ENCODE results near the gene SYCN.
A peak's percentile ranks its signal among the peaks of the same experiment; 100 is the strongest.

Gene SYCN

GRCh38 chr19:39174558-39175544 is 29.2 kb downstream of the SYCN start:
- H3K4me1 ChIP-seq (ENCODE audit: control insufficient read depth in 2 of 2, insufficient read depth in 1 of 2, low read depth in 1 of 2, low read length in 2 of 2) = peaks cover 0 to 4% of the 10 kb centered on the region in 2 donors
- peak overlapping the region; percentile 19 for H2AK5ac ChIP-seq (ENCODE audit: low read depth, low read length)
- no peak overlapping the region for H3K4ac ChIP-seq (ENCODE audit: low read length)
- H3K4me3 ChIP-seq (ENCODE audit: low read length in 2 of 2) = no peak overlapping the region
- DNase-seq (ENCODE audit: low spot score) = no peak
- H2BK5ac ChIP-seq (ENCODE audit: low read length) = no peak overlapping the region
- H3K14ac ChIP-seq (ENCODE audit: low read length) = no peak overlapping the region
- no peak overlapping the region for H2BK15ac ChIP-seq (ENCODE audit: low read length)
- H3K27me3 ChIP-seq (ENCODE audit: control insufficient read depth in 3 of 3, insufficient read depth in 3 of 3, low read depth in 1 of 3, low read length in 3 of 3) = no peaks in the 10 kb centered on the region
- peaks cover 51 to 66% of the 10 kb centered on the region in 2 donors for H3K36me3 ChIP-seq (replicated peaks in 1 of 2; ENCODE audit: control insufficient read depth in 2 of 2, insufficient read depth in 2 of 2, low read length in 2 of 2)
- no peak overlapping the region for H2BK12ac ChIP-seq (ENCODE audit: low read length)
- no peak overlapping the region for H3K18ac ChIP-seq (ENCODE audit: low read length)
- H3K27ac ChIP-seq (replicated peaks; ENCODE audit: low read length) = no peak overlapping the region
- no peaks in the 10 kb centered on the region for H3K9me3 ChIP-seq (replicated peaks in 1 of 2; ENCODE audit: control insufficient read depth in 2 of 2, insufficient read depth in 1 of 2, low read depth in 1 of 2, low read length in 2 of 2)
- no peak overlapping the region for H4K8ac ChIP-seq (ENCODE audit: low read depth, low read length)
- H3K9ac ChIP-seq (ENCODE audit: low read depth, low read length, poor library complexity) = peak overlapping the region; percentile 44
- no peak overlapping the region for H3K4me2 ChIP-seq (ENCODE audit: insufficient read depth, low read length, poor library complexity, severe bottlenecking)
- no peak overlapping the region for H2BK120ac ChIP-seq (ENCODE audit: low read depth, low read length)
- H4K91ac ChIP-seq (ENCODE audit: low read depth, low read length, poor library complexity) = no peak overlapping the region
- H3K23ac ChIP-seq (ENCODE audit: low read depth, low read length, poor library complexity) = peak overlapping the region; percentile 65
- peaks cover 8% of the 10 kb centered on the region for H3K79me1 ChIP-seq (ENCODE audit: low read depth, low read length)
- no peak overlapping the region for H2AFZ ChIP-seq (ENCODE audit: low read length)
- no CpG with 5 or more reads among the region's 43 CpGs for WGBS, 2 donors (ENCODE audit: extremely low coverage in 2 of 2, insufficient read length in 2 of 2, insufficient replicate concordance in 1 of 2)

- Histone ChIP-seq H3K9ac (ENCODE audit: low read depth, low read length, poor library complexity) (no peak overlapping the region), H3K4me2 (ENCODE audit: insufficient read depth, low read length, poor library complexity, severe bottlenecking) (no peak overlapping the region), H3K4me1 (ENCODE audit: control insufficient read depth in 2 of 2, insufficient read depth in 1 of 2, low read depth in 1 of 2, low read length in 2 of 2) (peaks cover 0 to 4% of the 10 kb centered on the region in 2 donors), H2BK12ac (ENCODE audit: low read length) (no peak overlapping the region), H4K91ac (ENCODE audit: low read depth, low read length, poor library complexity) (no peak overlapping the region), H3K14ac (ENCODE audit: low read length) (no peak overlapping the region), H3K23ac (ENCODE audit: low read depth, low read length, poor library complexity) (no peak overlapping the region), H3K18ac (ENCODE audit: low read length) (no peak overlapping the region), H3K9me3 (replicated peaks in 1 of 2; ENCODE audit: control insufficient read depth in 2 of 2, insufficient read depth in 1 of 2, low read depth in 1 of 2, low read length in 2 of 2) (no peaks in the 10 kb centered on the region), H2AFZ (ENCODE audit: low read length) (no peak overlapping the region), H3K27ac (replicated peaks; ENCODE audit: low read length) (no peak overlapping the region), H2BK120ac (ENCODE audit: low read depth, low read length) (no peak overlapping the region), H3K36me3 (replicated peaks in 1 of 2; ENCODE audit: control insufficient read depth in 2 of 2, insufficient read depth in 2 of 2, low read length in 2 of 2) (peaks cover 50 to 62% of the 10 kb centered on the region in 2 donors), H4K8ac (ENCODE audit: low read depth, low read length) (no peak overlapping the region), H3K4me3 (ENCODE audit: low read length in 2 of 2) (no peak overlapping the region), H2BK15ac (ENCODE audit: low read length) (no peak overlapping the region), H3K27me3 (ENCODE audit: control insufficient read depth in 3 of 3, insufficient read depth in 3 of 3, low read depth in 1 of 3, low read length in 3 of 3) (no peaks in the 10 kb centered on the region), H3K4ac (ENCODE audit: low read length) (no peak overlapping the region), H3K79me1 (ENCODE audit: low read depth, low read length) (peaks cover 8% of the 10 kb centered on the region), H2BK5ac (ENCODE audit: low read length) (no peak overlapping the region), H2AK5ac (ENCODE audit: low read depth, low read length) (peak overlapping the region; percentile 19)
- WGBS, 2 donors (ENCODE audit: extremely low coverage in 2 of 2, insufficient read length in 2 of 2, insufficient replicate concordance in 1 of 2) = no CpG with 5 or more reads among the region's 16 CpGs
- DNase-seq (ENCODE audit: low spot score) = no peak
Observed at GRCh38 chr19:39174142-39174541, 29.9 kb downstream of the SYCN start.

GRCh38 chr19:39173502-39173991 is 30.5 kb downstream of the SYCN start:
- Histone ChIP-seq H4K8ac (ENCODE audit: low read depth, low read length) (no peak overlapping the region), H4K91ac (ENCODE audit: low read depth, low read length, poor library complexity) (no peak overlapping the region), H3K79me1 (ENCODE audit: low read depth, low read length) (peaks cover 8% of the 10 kb centered on the region), H2BK15ac (ENCODE audit: low read length) (no peak overlapping the region), H3K4me3 (ENCODE audit: low read length in 2 of 2) (no peak overlapping the region), H3K14ac (ENCODE audit: low read length) (no peak overlapping the region), H2AK5ac (ENCODE audit: low read depth, low read length) (no peak overlapping the region), H2BK120ac (ENCODE audit: low read depth, low read length) (no peak overlapping the region), H2AFZ (ENCODE audit: low read length) (no peak overlapping the region), H3K27ac (replicated peaks; ENCODE audit: low read length) (no peak overlapping the region), H3K9ac (ENCODE audit: low read depth, low read length, poor library complexity) (no peak overlapping the region), H3K4ac (ENCODE audit: low read length) (no peak overlapping the region), H2BK5ac (ENCODE audit: low read length) (no peak overlapping the region), H3K9me3 (replicated peaks in 1 of 2; ENCODE audit: control insufficient read depth in 2 of 2, insufficient read depth in 1 of 2, low read depth in 1 of 2, low read length in 2 of 2) (no peaks in the 10 kb centered on the region), H3K36me3 (replicated peaks in 1 of 2; ENCODE audit: control insufficient read depth in 2 of 2, insufficient read depth in 2 of 2, low read length in 2 of 2) (peaks cover 48 to 61% of the 10 kb centered on the region in 2 donors), H3K4me2 (ENCODE audit: insufficient read depth, low read length, poor library complexity, severe bottlenecking) (no peak overlapping the region), H3K27me3 (ENCODE audit: control insufficient read depth in 3 of 3, insufficient read depth in 3 of 3, low read depth in 1 of 3, low read length in 3 of 3) (no peaks in the 10 kb centered on the region), H3K23ac (ENCODE audit: low read depth, low read length, poor library complexity) (no peak overlapping the region), H2BK12ac (ENCODE audit: low read length) (no peak overlapping the region), H3K4me1 (ENCODE audit: control insufficient read depth in 2 of 2, insufficient read depth in 1 of 2, low read depth in 1 of 2, low read length in 2 of 2) (peaks cover 0 to 4% of the 10 kb centered on the region in 2 donors), H3K18ac (ENCODE audit: low read length) (no peak overlapping the region)
- DNase-seq (ENCODE audit: low spot score) = no peak
- no CpG with 5 or more reads among the region's 25 CpGs for WGBS, 2 donors (ENCODE audit: extremely low coverage in 2 of 2, insufficient read length in 2 of 2, insufficient replicate concordance in 1 of 2)
